Body of pancreas (tissue), 4 donors: Measurements from ENCODE around the gene LDHB.
"Not testable (repeated sequence)": the region's sequence is repeated elsewhere in the genome, so short reads cannot be mapped to it uniquely, and the experiment has no call there.

Experiments
- CTCF ChIP-seq, 7 experiments: fragments of 450-650 bp in 4 of 7; fragments of 200-600 bp in 3 of 7; sonication (generic) in 3 of 7; IDR thresholded peaks; one replicate each; pipeline ENCODE4 v1.5.1; 2016 to 2019; ENCODE audit warnings: antibody characterized with exemption in 7 of 7
- POLR2A ChIP-seq, 3 donors: fragments of 450-650 bp; IDR thresholded peaks; one replicate each; pipeline ENCODE4 v1.6.1; 2016; ENCODE audit warnings: antibody characterized with exemption in 3 of 3, mild to moderate bottlenecking in 2 of 3

DNA sequence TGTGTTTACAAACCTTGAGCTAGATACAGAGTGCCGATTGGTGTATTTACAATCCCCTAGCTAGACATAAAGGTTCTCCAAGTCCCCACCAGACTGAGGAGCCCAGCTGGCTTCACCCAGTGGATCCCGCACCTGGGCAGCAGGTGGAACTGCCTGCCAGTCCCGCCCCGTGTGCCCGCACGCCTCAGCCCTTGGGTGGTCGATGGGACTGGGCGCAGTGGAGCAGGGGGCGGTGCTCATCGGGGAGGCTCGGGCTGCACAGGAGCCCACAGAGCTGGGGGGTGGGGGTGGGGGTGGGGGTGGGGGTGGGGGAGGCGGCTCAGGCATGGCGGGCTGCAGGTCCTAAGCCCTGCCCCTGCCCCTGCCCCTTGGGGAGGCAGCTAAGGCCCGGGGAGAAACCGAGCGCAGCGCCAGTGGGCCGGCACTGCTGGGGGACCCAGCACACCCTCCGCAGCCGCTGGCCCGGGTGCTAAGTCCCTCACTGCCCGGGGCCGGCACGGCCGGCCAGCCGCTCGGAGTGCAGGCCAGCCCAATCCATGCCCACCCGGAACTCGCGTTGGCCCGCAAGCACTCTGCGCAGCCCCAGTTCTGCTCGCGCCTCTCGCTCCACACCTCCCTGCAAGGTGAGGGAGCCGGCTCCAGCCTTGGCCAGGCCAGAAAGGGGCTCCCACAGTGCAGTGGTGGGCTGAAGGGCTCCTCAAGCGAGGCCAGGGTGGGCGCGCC is 16.3 kb upstream of the LDHB start:
- TF ChIP-seq CTCF, POLR2A (IDR thresholded peaks at IDR 0.05): not testable (repeated sequence)
